ENCODE data around the gene VCAM1.

The VCAM1 gene

DNA sequence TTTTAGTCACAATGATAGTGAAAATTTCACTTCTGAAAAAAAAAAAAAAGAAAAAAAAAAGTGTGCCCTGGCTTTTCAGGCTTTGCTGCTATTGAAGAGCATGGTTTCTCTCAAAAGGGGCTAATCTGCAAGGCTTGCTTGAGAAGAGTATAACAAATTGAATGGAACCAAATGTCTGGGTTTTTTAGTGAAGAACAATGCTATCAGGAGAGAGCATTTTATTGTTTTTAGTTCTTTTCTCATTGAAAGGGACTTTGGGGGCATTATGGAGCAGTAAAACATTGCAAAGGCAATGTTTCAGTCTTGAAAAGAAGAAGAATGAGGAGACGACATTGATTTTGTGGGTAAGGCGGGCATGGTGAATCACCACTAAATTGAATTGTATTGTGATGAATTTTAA lies 28.2 kb downstream of the VCAM1 start:
- Histone ChIP-seq H4K20me1 (ENCODE audit: low read depth, low read length) (no peaks in the 10 kb centered on the region), H3K36me3 (ENCODE audit: low read length) (no peaks in the 10 kb centered on the region), H3K79me2 (ENCODE audit: insufficient read depth, low read length) (no peaks in the 10 kb centered on the region), H3K9ac (ENCODE audit: low read length) (no peak overlapping the region), H3K9me2 (replicated peaks; ENCODE audit: insufficient read depth, low read length) (no peaks in the 10 kb centered on the region), H3K27ac (ENCODE audit: low read depth, low read length) (no peak overlapping the region), H2AFZ (ENCODE audit: low read depth, low read length, severe bottlenecking) (no peak overlapping the region), H3K9me3 (ENCODE audit: insufficient read depth, low read length) (no peaks in the 10 kb centered on the region), H3K27me3 (ENCODE audit: low read length) (no peaks in the 10 kb centered on the region), H3K4me3 (ENCODE audit: insufficient read depth, low read length, poor library complexity, severe bottlenecking) (no peak overlapping the region), H3K4me2 (ENCODE audit: low read depth, low read length, poor library complexity, severe bottlenecking) (no peak overlapping the region), H3F3A (ENCODE audit: insufficient read depth) (no peaks in the 10 kb centered on the region)
- no peak for TF ChIP-seq EZH2phosphoT487 (conservative IDR thresholded peaks at IDR 0.05; ENCODE audit: low read length)
- TF ChIP-seq CTCF (IDR thresholded peaks at IDR 0.05; ENCODE audit: insufficient read depth, low read length, poor library complexity, severe bottlenecking): no peak

DNA sequence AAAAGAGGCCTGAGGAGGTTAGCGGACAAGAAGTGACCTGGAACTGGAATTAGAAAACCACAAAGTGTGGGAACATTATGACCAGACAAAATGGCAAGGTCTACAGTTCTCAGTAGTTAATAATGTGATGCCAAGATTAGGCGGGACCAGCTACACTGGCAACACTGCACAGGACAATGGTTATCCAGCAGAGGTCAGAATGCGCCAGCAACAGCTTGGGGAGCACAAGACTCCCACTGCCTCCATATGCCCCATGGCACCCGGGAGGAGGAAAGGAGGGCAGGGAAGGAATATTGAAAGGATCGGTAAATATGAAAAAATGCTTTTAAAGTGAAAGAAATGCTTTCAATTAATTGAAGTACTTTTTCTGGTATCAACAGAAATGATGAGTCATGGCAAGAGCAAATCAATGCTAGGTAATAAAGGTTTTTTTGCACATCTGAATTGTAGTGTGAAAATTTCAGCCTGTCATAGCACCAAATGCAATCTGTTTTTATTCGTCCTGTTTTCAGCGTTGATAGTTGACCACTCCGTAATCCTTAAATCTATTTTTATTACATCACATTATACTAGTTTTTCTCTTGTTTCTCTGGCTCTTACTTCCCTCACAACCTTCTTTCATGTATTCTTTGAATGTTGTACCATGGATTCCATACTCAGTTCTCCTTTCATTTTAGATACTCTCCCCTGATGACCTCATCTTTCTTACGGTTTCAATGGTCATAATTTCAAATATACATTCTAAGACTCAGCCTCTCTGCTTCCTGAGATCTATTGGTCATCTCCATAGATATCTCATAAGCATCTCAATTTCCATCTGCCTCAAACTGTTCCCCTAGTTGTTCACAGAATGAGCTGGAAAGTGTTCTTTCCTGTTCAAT lies 30.7 kb downstream of the VCAM1 start:
- H3K9me2 ChIP-seq (replicated peaks; ENCODE audit: insufficient read depth, low read length): no peaks in the 10 kb centered on the region
- no peak overlapping the region for H2AFZ ChIP-seq (ENCODE audit: low read depth, low read length, severe bottlenecking)
- TF ChIP-seq CTCF (IDR thresholded peaks at IDR 0.05; ENCODE audit: insufficient read depth, low read length, poor library complexity, severe bottlenecking) (no peak), EZH2phosphoT487 (conservative IDR thresholded peaks at IDR 0.05; ENCODE audit: low read length) (no peak)
- H3K4me3 ChIP-seq (ENCODE audit: insufficient read depth, low read length, poor library complexity, severe bottlenecking): no peak overlapping the region
- H3K4me2 ChIP-seq (ENCODE audit: low read depth, low read length, poor library complexity, severe bottlenecking): no peak overlapping the region
- no peak overlapping the region for H3K9ac ChIP-seq (ENCODE audit: low read length)
- H3K79me2 ChIP-seq (ENCODE audit: insufficient read depth, low read length): no peaks in the 10 kb centered on the region
- no peak overlapping the region for H3K27ac ChIP-seq (ENCODE audit: low read depth, low read length)
- no peaks in the 10 kb centered on the region for H3K36me3 ChIP-seq (ENCODE audit: low read length)
- no peaks in the 10 kb centered on the region for H3F3A ChIP-seq (ENCODE audit: insufficient read depth)
- H3K9me3 ChIP-seq (ENCODE audit: insufficient read depth, low read length): no peaks in the 10 kb centered on the region
- H3K27me3 ChIP-seq (ENCODE audit: low read length): no peaks in the 10 kb centered on the region
- no peaks in the 10 kb centered on the region for H4K20me1 ChIP-seq (ENCODE audit: low read depth, low read length)

DNA sequence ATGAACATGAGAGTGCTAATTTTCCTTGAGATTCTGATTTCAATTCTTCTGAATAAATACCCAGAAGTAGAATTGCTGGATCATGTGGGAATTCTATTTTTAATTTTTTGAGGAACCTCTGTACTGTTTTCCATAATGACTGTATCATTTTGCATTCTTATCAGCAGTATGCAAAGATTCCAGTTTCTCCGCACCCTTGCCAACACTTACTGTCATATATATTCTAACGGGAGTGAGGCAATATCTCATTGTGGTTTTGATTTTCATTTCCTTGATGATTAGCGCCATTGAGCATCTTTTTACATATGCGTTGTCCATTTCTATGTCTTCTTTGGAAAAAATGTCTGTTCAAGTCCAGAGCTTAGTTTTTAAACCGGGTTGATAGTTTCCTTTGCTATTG lies 33.2 kb downstream of the VCAM1 start:
- Histone ChIP-seq H3K9me2 (replicated peaks; ENCODE audit: insufficient read depth, low read length) (no peaks in the 10 kb centered on the region), H3F3A (ENCODE audit: insufficient read depth) (no peaks in the 10 kb centered on the region), H3K36me3 (ENCODE audit: low read length) (no peaks in the 10 kb centered on the region), H3K4me2 (ENCODE audit: low read depth, low read length, poor library complexity, severe bottlenecking) (no peak overlapping the region), H3K9ac (ENCODE audit: low read length) (no peak overlapping the region), H3K4me3 (ENCODE audit: insufficient read depth, low read length, poor library complexity, severe bottlenecking) (no peak overlapping the region), H4K20me1 (ENCODE audit: low read depth, low read length) (no peaks in the 10 kb centered on the region), H2AFZ (ENCODE audit: low read depth, low read length, severe bottlenecking) (no peak overlapping the region), H3K9me3 (ENCODE audit: insufficient read depth, low read length) (no peaks in the 10 kb centered on the region), H3K79me2 (ENCODE audit: insufficient read depth, low read length) (no peaks in the 10 kb centered on the region), H3K27me3 (ENCODE audit: low read length) (no peaks in the 10 kb centered on the region), H3K27ac (ENCODE audit: low read depth, low read length) (no peak overlapping the region)
- TF ChIP-seq EZH2phosphoT487 (conservative IDR thresholded peaks at IDR 0.05; ENCODE audit: low read length) (no peak), CTCF (IDR thresholded peaks at IDR 0.05; ENCODE audit: insufficient read depth, low read length, poor library complexity, severe bottlenecking) (no peak)

Measured in SU-DHL-6 (cell line).